SK-N-SH (cell line): ENCODE results near the gene SPTBN1. TPM values are rescaled to one million over a fixed set of nuclear protein-coding genes. Genes with fewer than 3 reads are reported as not detected.

Source experiments
- CTCF ChIA-PET: fragments of 300-600, 350-600 bp; formaldehyde crosslinking; extraction: SDS; loops from one replicate; lab custom pipeline; 2021; lab: Yijun Ruan, JAX
- POLR2A ChIA-PET: fragments of 350-600 bp; sonication (Branson Sonifier 250); formaldehyde crosslinking; extraction: SDS; loops from one replicate; lab custom pipeline; 2020; ENCODE audit warnings: antibody characterized with exemption, inconsistent platforms; lab: Yijun Ruan, JAX
- DNase-seq: peaks from one replicate; pipeline ENCODE4 v3.0.0; 2012
- H2AFZ ChIP-seq: fragments of 200-600 bp; sonication (generic); 2 replicates; pipeline ENCODE4 v1.8.1; 2016; ENCODE audit warnings: antibody characterized with exemption, mild to moderate bottlenecking, low read depth
- H3F3A ChIP-seq: fragments of 200-600 bp; sonication (generic); replicated peaks from 2 replicates; pipeline ENCODE3; 2016; ENCODE audit warnings: antibody characterized with exemption, mild to moderate bottlenecking; ENCODE audit not compliant: insufficient read depth
- H3K27ac ChIP-seq, 2 experiments: fragments of 200-500 bp in 1 of 2; fragments of 200-600 bp in 1 of 2; sonication (Bioruptor generic) in 1 of 2; sonication (generic), shearing (Covaris generic) in 1 of 2; 2 replicates each; pipeline versions ENCODE4 v1.5.1 to v1.6.1; 2014 to 2016; ENCODE audit warnings: low read depth in 2 of 2, inconsistent platforms in 1 of 2, low read length in 1 of 2, mild to moderate bottlenecking in 1 of 2, mixed read lengths in 1 of 2
- H3K27me3 ChIP-seq: fragments of 200-600 bp; sonication (generic), shearing (Covaris generic); 2 replicates; pipeline ENCODE4 v1.6.1; 2016; ENCODE audit warnings: mixed run types; ENCODE audit not compliant: insufficient read depth
- H3K36me3 ChIP-seq, 2 experiments: fragments of 200-500 bp in 1 of 2; fragments of 200-600 bp in 1 of 2; sonication (Bioruptor generic) in 1 of 2; sonication (generic) in 1 of 2; replicated peaks in 1 of 2; 2 replicates each; pipeline versions ENCODE3 to v1.5.1; 2014 to 2016; ENCODE audit warnings: low read length in 1 of 2, mild to moderate bottlenecking in 1 of 2; ENCODE audit not compliant: insufficient read depth in 2 of 2, control insufficient read depth in 1 of 2
- H3K4me1 ChIP-seq, 2 experiments: fragments of 200-500 bp in 1 of 2; fragments of 200-600 bp in 1 of 2; sonication (Bioruptor generic) in 1 of 2; sonication (generic), shearing (Covaris generic) in 1 of 2; 2 replicates each; pipeline versions ENCODE4 v1.5.1 to v1.6.1; 2014 to 2016; ENCODE audit warnings: low read depth in 1 of 2, low read length in 1 of 2, mixed run types in 1 of 2; ENCODE audit not compliant: insufficient read depth in 2 of 2, control insufficient read depth in 1 of 2
- H3K4me2 ChIP-seq: fragments of 200-600 bp; sonication (generic), shearing (Covaris generic); 2 replicates; pipeline ENCODE4 v1.6.1; 2017; ENCODE audit warnings: mixed run types
- H3K4me3 ChIP-seq, 2 experiments: fragments of 200-500 bp in 1 of 2; fragments of 200-600 bp in 1 of 2; sonication (Bioruptor generic) in 1 of 2; sonication (generic), shearing (Covaris generic) in 1 of 2; 2 replicates each; pipeline versions ENCODE4 v1.5.1 to v1.8.1; 2014 to 2016; ENCODE audit warnings: low read depth in 2 of 2, inconsistent platforms in 1 of 2, low read length in 1 of 2, mild to moderate bottlenecking in 1 of 2, mixed read lengths in 1 of 2, moderate library complexity in 1 of 2
- H3K79me2 ChIP-seq: fragments of 200-600 bp; sonication (generic); 2 replicates; pipeline ENCODE4 v1.8.1; 2017; ENCODE audit warnings: mild to moderate bottlenecking; ENCODE audit not compliant: insufficient read depth
- H3K9ac ChIP-seq: fragments of 200-600 bp; sonication (generic); 2 replicates; pipeline ENCODE4 v1.6.1; 2017; ENCODE audit warnings: mixed run types
- H3K9me2 ChIP-seq: fragments of 200-600 bp; sonication (generic); 2 replicates; pipeline ENCODE4 v1.6.1; 2017; ENCODE audit warnings: mixed run types
- H3K9me3 ChIP-seq: fragments of 200-600 bp; sonication (generic); 2 replicates; pipeline ENCODE4 v1.6.1; 2017; ENCODE audit warnings: mixed run types, mild to moderate bottlenecking, moderate library complexity
- H4K20me1 ChIP-seq: fragments of 200-600 bp; sonication (generic); 2 replicates; pipeline ENCODE4 v1.6.1; 2017; ENCODE audit warnings: mild to moderate bottlenecking, mixed run types; ENCODE audit not compliant: insufficient read depth
- CTCF ChIP-seq: fragments of 200-600 bp; sonication (generic); IDR thresholded peaks from 2 replicates; pipeline ENCODE4 v1.6.1; 2017; ENCODE audit warnings: antibody characterized with exemption, mild to moderate bottlenecking, moderate library complexity
- EP300 ChIP-seq, 2 experiments: IDR thresholded peaks; 2 replicates each; pipeline versions ENCODE4 v1.4.0 to v1.6.1; 2012; ENCODE audit warnings: borderline replicate concordance in 1 of 2, low read depth in 1 of 2, low read length in 1 of 2
- EZH2phosphoT487 ChIP-seq: fragments of 200-600 bp; sonication (generic); IDR thresholded peaks from 2 replicates; pipeline ENCODE4 v1.6.1; 2017; ENCODE audit warnings: low read depth, mixed run types, mild to moderate bottlenecking, antibody characterized with exemption, moderate library complexity, borderline replicate concordance
- FOXJ3 ChIP-seq: sonication (generic); formaldehyde crosslinking; IDR thresholded peaks from 2 replicates; pipeline ENCODE4 v1.5.1; 2020; ENCODE audit warnings: mild to moderate bottlenecking, missing genetic modification reagents
- FOXM1 ChIP-seq: IDR thresholded peaks from 2 replicates; pipeline ENCODE4 v1.4.0; 2012; ENCODE audit warnings: low read depth, mild to moderate bottlenecking
- GATA2 ChIP-seq: sonication (generic); formaldehyde crosslinking; IDR thresholded peaks from 2 replicates; pipeline ENCODE4 v1.5.0; 2020; ENCODE audit warnings: mild to moderate bottlenecking, missing genetic modification reagents
- IRF3 ChIP-seq: fragments of 150-350 bp; IDR thresholded peaks from 2 replicates; pipeline ENCODE4 v1.6.1; 2016; ENCODE audit warnings: mild to moderate bottlenecking, low read depth, low read length
- MEF2A ChIP-seq: IDR thresholded peaks from 2 replicates; pipeline ENCODE4 v1.4.0; 2012; ENCODE audit warnings: low read depth, borderline replicate concordance
- MXI1 ChIP-seq: IDR thresholded peaks from 2 replicates; pipeline ENCODE4 v1.6.1; 2012; ENCODE audit warnings: mild to moderate bottlenecking, low read depth, low read length, improper control_type of control experiment
- NFIC ChIP-seq: IDR thresholded peaks from 2 replicates; pipeline ENCODE4 v1.4.0; 2012; ENCODE audit warnings: borderline replicate concordance
- NRF1 ChIP-seq: IDR thresholded peaks from 2 replicates; pipeline ENCODE4 v1.6.1; 2012; ENCODE audit warnings: low read depth, mild to moderate bottlenecking, low read length
- PBX3 ChIP-seq: IDR thresholded peaks from 2 replicates; pipeline ENCODE4; 2012
- RAD21 ChIP-seq: IDR thresholded peaks from 2 replicates; pipeline ENCODE4 v1.6.1; 2012; ENCODE audit warnings: mild to moderate bottlenecking, low read length
- RCOR1 ChIP-seq: fragments of 150-350 bp; IDR thresholded peaks from 2 replicates; pipeline ENCODE4 v1.6.1; 2017; ENCODE audit warnings: antibody characterized with exemption, low read length
- RFX5 ChIP-seq: IDR thresholded peaks from 2 replicates; pipeline ENCODE4 v1.6.1; 2012; ENCODE audit warnings: mild to moderate bottlenecking, improper control_type of control experiment, low read length
- SMC3 ChIP-seq: IDR thresholded peaks from 2 replicates; pipeline ENCODE4 v1.6.1; 2012; ENCODE audit warnings: low read depth, low read length, improper control_type of control experiment
- TAF1 ChIP-seq: IDR thresholded peaks from 2 replicates; pipeline ENCODE4 v1.6.1; 2012; ENCODE audit warnings: low read depth, mild to moderate bottlenecking, low read length, moderate library complexity, borderline replicate concordance
- TCF12 ChIP-seq: IDR thresholded peaks from 2 replicates; pipeline ENCODE4 v1.4.0; 2012
- USF1 ChIP-seq: IDR thresholded peaks from 2 replicates; pipeline ENCODE4 v1.4.0; 2012; ENCODE audit warnings: low read depth, borderline replicate concordance
- ZBTB33 ChIP-seq: IDR thresholded peaks from 2 replicates; pipeline ENCODE4 v1.4.0; 2012; ENCODE audit warnings: low read depth, borderline replicate concordance
- WGBS: methylation state at CpG from one replicate; pipeline ENCODE4 v1.1.6; 2017; ENCODE audit warnings: low lambda C conversion rate; 5-methylcytosine and 5-hydroxymethylcytosine counted together
- polyA plus RNA-seq, 3 experiments: library from polyadenylated mRNA; depleted of rRNA; stranded (reverse); fragments of >200 nt; gene quantifications; 2 replicates each; pipeline ENCODE4 v1.2.3, GENCODE V29; 2012

The SPTBN1 gene
- polyA plus RNA-seq, 1 of the 3 experiments (the other 2 are of a cell fraction): 29.1 TPM

- Histone ChIP-seq H3K36me3 (no peaks in the 10 kb centered on the region), H3K9me2 (no peaks in the 10 kb centered on the region), H3K27me3 (no peaks in the 10 kb centered on the region), H3F3A (no peaks in the 10 kb centered on the region), H3K4me3 (no peak overlapping the region; a peak in 1 of 4 replicates), H2AFZ (no peak overlapping the region), H4K20me1 (no peaks in the 10 kb centered on the region), H3K79me2 (no peaks in the 10 kb centered on the region), H3K9me3 (no peaks in the 10 kb centered on the region), H3K4me2 (no peak overlapping the region)
- DNase-seq: peak; percentile 61
- 0% methylated on average over 3 of the region's 3 CpGs for WGBS
- CTCF ChIA-PET: interaction anchor here (0.6 to 5.0 kb wide), 81 partner anchors 10 to 1300 kb away, joined by 3 to 93 read pairs (median 4); partner anchors contain the start of genes ACYP2 and EML6
- TF ChIP-seq CTCF (peak; percentile 79), IRF3 (no peak), RAD21 (peak; percentile 89), GATA2 (CRISPR knock-in tag) (no peak), SMC3 (peak; percentile 77), EZH2phosphoT487 (no peak)
- TF ChIP-seq, all 33 proteins: peak for 3
- Histone ChIP-seq H3K9ac (no peak overlapping the region), H3K27ac (no peak overlapping the region; a peak in 1 of 4 replicates), H3K4me1 (no peaks in the 10 kb centered on the region; a peak in 1 of 4 replicates)
- POLR2A ChIA-PET: interaction anchor here (0.6 to 1.3 kb wide), 3 partner anchors 248 to 886 kb away, joined by 3 read pairs; no protein-coding TSS in a partner anchor
These were observed 248.8 kb downstream of the SPTBN1 start for GRCh38 chr2:54704688-54705605.

- no peak for DNase-seq
- no peaks in the 10 kb centered on the region for H3K9me2 ChIP-seq
- no peak overlapping the region for H3K27ac ChIP-seq
- no peaks in the 10 kb centered on the region for H3K9me3 ChIP-seq
- ChIA-PET POLR2A (no interaction called here), CTCF (interaction anchor here (0.6 to 5.0 kb wide), 6 partner anchors 11 to 1277 kb away, joined by 3 to 93 read pairs (median 4); no protein-coding TSS in a partner anchor)
- WGBS: 88% methylated on average over 1 of the region's 1 CpG
- no peaks in the 10 kb centered on the region for H3K79me2 ChIP-seq
- H2AFZ ChIP-seq: no peak overlapping the region
- no peaks in the 10 kb centered on the region for H3F3A ChIP-seq
- TF ChIP-seq TCF12 (no peak), EP300 (IDR thresholded peaks at IDR 0.05; ENCODE audit: borderline replicate concordance in 1 of 2, low read depth in 1 of 2, low read length in 1 of 2) (no peak), MEF2A (no peak), TAF1 (no peak), RFX5 (no peak), PBX3 (no peak), USF1 (no peak), GATA2 (CRISPR knock-in tag) (no peak), ZBTB33 (no peak), FOXJ3 (CRISPR knock-in tag) (no peak), NFIC (no peak), RCOR1 (no peak), MXI1 (no peak), NRF1 (no peak), FOXM1 (no peak)
- no peaks in the 10 kb centered on the region; a peak in 2 of 4 replicates for H3K4me1 ChIP-seq
- no peak overlapping the region for H3K4me2 ChIP-seq
- no peaks in the 10 kb centered on the region for H3K36me3 ChIP-seq
- H4K20me1 ChIP-seq: no peaks in the 10 kb centered on the region
- no peaks in the 10 kb centered on the region for H3K27me3 ChIP-seq
- H3K4me3 ChIP-seq: no peak overlapping the region
- H3K9ac ChIP-seq: no peak overlapping the region
These were observed 250.5 kb downstream of the SPTBN1 start for GRCh38 chr2:54706622-54707021.
